Left kidney (tissue), 8 donors: Measurements from ENCODE around the gene FPGS. TPM values are rescaled to one million over a fixed set of nuclear protein-coding genes. Genes with fewer than 3 reads are reported as not detected.
"Not testable (repeated sequence)": the region's sequence is repeated elsewhere in the genome, so short reads cannot be mapped to it uniquely, and the experiment has no call there.

Source experiments
- DNase-seq: peaks from one replicate; pipeline ENCODE4 v3.0.0-alpha.2; 2013
- long read RNA-seq, 8 donors: transcript quantifications; one replicate each; lab custom pipeline, GENCODE V29; 2026
- polyA plus RNA-seq: library from polyadenylated mRNA; unstranded; fragments of 120-200 nt; gene quantifications from one replicate; pipeline ENCODE4 v1.2.1, GENCODE V29; 2013; ENCODE audit not compliant: insufficient read length

FPGS gene, protein sequence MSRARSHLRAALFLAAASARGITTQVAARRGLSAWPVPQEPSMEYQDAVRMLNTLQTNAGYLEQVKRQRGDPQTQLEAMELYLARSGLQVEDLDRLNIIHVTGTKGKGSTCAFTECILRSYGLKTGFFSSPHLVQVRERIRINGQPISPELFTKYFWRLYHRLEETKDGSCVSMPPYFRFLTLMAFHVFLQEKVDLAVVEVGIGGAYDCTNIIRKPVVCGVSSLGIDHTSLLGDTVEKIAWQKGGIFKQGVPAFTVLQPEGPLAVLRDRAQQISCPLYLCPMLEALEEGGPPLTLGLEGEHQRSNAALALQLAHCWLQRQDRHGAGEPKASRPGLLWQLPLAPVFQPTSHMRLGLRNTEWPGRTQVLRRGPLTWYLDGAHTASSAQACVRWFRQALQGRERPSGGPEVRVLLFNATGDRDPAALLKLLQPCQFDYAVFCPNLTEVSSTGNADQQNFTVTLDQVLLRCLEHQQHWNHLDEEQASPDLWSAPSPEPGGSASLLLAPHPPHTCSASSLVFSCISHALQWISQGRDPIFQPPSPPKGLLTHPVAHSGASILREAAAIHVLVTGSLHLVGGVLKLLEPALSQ
- polyA plus RNA-seq, result 44.1 TPM
- long read RNA-seq, donor 1, transcript FPGS-203 (15 exons, 2,279 nt), result major isoform, 5 of 16 reads
- long read RNA-seq, donor 1, partial matches to known transcripts, result 7 of 16 reads
- long read RNA-seq, donor 1, other reads (novel, unspliced or antisense), result 0 of 16 reads
- long read RNA-seq, donor 2, transcript FPGS-203 (15 exons, 2,279 nt), result major isoform, 12 of 21 reads
- long read RNA-seq, donor 2, partial matches to known transcripts, result 6 of 21 reads
- long read RNA-seq, donor 2, other reads (novel, unspliced or antisense), result 0 of 21 reads
- long read RNA-seq, donor 3, transcript FPGS-203 (15 exons, 2,279 nt), result major isoform, 7 of 9 reads
- long read RNA-seq, donor 3, partial matches to known transcripts, result 0 of 9 reads
- long read RNA-seq, donor 3, other reads (novel, unspliced or antisense), result 0 of 9 reads
- long read RNA-seq, donor 4, result 0 reads
- long read RNA-seq, donor 5, transcript FPGS-203 (15 exons, 2,279 nt), result major isoform, 13 of 41 reads
- long read RNA-seq, donor 5, partial matches to known transcripts, result 23 of 41 reads
- long read RNA-seq, donor 5, other reads (novel, unspliced or antisense), result 0 of 41 reads
- long read RNA-seq, donor 6, transcript FPGS-203 (15 exons, 2,279 nt), result major isoform, 15 of 34 reads
- long read RNA-seq, donor 6, partial matches to known transcripts, result 11 of 34 reads
- long read RNA-seq, donor 6, other reads (novel, unspliced or antisense), result 0 of 34 reads
- long read RNA-seq, donor 7, transcript FPGS-203 (15 exons, 2,279 nt), result major isoform, 9 of 69 reads
- long read RNA-seq, donor 7, partial matches to known transcripts, result 33 of 69 reads
- long read RNA-seq, donor 7, other reads (novel, unspliced or antisense), result 20 of 69 reads
- long read RNA-seq, donor 8, partial matches to known transcripts, result 0 of 7 reads
- long read RNA-seq, donor 8, other reads (novel, unspliced or antisense), result 0 of 7 reads

DNA sequence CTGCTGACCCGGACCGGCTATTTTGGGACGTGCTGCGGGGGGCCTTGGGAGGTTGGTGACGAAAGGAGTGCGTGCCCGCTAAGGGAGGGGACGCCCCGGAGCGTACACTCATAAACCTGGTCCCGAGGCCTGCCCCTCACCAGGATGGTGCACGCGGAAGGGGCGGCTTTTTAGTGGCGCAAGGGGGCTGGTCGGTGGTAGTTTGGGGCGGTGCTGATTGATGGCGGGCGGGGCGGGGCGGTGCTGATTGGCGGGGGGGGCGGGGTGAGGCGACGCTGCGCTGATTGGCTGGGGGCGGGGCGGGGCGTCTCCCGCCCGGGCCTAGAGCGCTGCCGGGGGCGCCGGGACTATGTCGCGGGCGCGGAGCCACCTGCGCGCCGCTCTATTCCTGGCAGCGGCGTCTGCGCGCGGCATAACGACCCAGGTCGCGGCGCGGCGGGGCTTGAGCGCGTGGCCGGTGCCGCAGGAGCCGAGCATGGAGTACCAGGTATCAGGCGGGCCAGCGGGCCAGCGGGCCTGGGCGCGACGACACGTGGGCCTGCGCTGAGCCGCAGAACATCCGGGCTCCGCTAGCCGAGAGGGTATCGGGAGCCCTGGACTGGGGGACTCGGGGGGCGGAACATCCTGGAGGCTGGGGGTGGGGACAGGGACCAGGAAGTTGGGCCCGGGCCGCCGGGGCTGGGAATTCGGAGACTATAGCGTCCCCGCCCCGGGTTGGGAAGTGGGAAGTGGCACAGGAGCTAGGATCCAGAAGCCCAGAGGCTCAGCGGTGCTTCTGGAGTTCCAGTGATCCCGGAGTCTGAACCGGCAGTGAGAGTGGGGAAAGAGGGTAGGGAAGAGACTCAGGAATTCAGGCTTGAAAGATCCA is at the start of gene FPGS:
Gene FPGS (plus strand): TSS at position 307 of the 868 bp plus-strand sequence. CDS start 43 bp downstream, at position 350.
- DNase-seq, result peak; percentile 85

DNA sequence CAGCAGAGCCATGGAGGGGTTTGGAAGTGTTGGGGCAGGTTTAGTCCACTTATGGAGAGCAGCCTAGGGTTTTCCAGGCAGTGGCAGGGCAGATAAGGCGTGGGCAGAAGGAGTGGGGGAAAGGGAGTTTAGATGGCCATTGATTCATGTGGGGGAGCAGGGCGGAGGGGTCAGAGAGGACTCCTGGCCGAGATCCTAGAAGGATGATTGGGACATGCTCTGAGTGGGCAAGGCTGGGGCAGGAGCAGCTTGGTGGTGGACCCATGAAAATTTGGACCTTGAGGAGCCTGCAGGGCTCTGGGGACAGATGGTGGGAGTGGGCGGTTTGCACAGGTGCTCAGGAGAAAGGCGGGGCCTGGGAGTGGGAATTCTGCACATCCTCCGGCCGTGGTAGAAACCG is 49.5 kb upstream of the FPGS start:
- DNase-seq, result no peak

DNA sequence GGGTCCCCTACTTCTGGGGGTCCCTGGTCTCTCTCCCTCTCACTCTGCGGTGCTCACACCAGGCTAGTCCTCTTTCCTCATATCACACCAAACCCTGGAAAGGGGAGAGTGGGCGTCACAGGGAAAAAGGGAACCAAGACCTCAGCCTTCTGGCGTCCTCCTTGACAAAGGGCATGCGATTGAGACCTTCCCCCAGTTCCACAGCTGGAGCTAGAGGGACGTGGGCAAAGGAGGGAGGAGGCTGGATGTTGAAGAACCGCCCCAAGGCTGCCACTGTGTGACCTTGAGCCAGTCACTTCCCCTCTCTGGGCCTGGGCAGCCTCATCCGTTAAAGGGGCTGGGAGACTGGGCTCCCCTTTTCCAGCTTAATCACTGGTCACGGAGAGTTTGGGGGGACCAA is 49.1 kb upstream of the FPGS start:
- DNase-seq, result no peak

DNA sequence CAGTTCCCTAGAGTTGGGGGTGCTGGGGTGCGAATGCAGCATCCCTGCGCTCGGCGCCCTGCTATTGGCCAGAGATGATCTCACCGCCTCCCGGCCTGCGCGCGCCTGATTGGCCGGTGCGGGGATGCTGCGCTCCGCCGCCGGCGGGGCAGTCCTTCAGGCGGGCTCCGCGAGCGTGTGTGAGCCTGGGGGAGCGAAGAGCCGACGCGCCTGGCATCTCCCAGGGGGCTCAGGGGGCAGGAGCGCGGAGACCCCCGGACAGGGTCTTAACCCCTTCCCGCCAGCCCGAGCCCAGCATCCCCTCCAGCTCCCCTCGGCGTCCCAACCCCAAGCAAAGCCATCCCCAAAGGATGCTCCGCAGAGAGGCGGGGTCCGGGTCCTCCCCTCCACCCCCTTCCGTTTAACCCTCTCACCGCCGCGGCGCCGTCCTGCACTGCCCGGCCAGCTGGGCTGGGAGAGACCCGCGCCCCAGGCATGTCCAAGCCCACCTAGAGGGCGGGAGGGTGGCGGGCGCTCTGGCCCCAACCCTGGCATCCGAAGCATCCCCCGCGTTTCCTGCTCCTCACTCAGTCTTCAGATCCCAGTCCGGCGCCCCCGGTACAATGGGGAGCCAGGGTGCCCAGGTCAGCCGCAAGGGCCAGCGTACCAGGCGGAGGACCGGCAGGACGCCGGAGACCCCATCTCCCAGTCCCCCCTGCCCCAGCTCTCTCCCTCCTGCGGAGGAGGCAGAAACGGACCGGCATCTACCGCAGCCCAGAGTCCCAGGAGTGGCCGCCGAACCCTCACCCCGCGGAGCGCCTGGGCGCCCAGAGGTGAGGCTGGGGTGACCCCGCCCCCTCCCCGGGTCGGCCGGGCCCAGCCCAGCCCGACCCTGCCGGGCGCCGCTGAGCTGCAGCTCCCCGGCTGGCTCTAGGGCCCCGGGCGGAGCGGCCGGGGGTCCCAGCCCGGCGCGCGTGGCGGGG is 48.3 kb upstream of the FPGS start:
- no peak for DNase-seq

DNA sequence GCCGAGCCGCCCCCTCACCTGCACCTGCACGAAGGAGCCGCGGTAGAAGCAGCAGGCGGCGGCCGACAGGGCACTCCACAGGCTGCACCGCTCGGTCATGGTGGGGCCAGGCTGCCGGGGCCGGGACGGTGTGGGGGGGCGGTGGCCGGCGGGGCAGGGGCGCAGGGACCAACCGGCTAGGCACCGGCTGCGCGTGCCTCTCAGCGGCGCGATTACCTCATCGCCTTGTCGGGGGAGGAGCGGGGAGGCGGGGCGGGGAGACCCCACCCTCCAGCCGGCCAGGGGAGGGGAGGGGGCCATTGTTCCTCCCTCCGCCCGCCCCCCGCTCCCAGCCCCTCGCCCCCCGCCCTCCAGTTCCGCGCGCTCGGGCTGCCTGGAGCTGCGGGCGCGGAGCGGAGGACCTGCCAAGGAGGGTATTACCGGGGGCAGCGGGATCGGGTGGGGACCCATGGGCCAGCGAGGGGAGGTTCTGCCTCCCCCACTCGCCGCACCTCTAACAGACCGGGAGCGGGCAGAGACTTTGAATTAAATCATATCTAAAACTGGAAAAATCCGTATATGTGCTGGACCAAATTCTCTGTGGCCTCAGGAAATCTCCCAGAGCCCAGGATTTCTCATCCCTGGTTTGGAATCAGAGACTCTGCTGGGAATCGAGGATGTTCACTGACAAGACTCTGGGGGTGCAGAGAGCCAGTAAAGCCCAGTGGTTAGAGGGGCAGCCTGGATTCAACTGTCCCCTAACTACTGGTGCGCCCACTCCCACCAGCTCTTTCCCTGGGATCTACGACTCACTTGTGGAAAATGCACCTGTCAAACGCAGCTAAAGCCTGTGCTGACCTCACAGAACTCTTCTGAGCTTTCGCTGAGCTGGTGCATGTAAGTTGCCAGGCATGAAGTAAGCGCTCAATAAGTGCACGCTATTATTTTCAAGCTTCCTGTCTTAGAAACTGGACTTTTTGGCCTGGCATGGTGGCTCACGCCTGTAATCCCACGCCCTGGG is 47.3 kb upstream of the FPGS start:
- DNase-seq, result no peak

DNA sequence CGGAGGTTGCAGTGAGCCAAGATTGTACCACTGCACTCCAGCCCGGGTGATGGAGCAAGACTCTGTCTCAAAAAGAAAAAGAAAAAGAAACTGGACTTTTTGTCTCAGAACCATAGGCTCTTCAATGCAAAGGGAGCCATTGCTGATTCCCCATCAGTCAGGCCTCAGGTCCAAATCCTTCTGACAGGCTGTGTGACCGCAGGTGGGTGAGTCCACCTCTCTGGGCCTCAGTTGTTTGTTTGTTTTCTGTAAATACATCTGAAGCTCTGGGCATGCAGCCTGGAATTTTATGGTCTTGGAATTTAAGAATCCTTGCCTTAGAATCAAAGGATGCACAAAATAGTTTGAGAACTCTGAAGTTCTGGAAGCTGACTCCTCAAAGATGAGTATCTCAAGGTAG is 46.4 kb upstream of the FPGS start:
- no peak for DNase-seq

DNA sequence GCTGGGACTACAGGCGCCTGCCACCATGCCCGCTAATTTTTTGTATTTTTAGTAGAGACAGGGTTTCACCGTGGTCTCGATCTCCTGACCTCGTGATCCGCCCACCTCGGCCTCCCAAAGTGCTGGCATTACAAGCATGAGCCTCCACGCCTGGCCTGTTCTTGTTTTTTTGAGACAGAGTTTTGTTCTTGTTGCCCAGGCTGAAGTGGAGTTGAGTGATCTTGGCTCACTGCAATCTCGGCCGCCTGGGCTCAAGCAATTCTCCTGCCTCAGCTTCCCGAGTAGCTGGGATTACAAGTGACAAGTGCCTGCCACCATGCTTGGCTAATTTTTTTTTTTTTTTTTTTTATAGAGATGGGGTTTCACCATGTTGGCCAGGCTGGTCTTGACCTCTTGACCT is 45.9 kb upstream of the FPGS start:
- not testable (repeated sequence) for DNase-seq

DNA sequence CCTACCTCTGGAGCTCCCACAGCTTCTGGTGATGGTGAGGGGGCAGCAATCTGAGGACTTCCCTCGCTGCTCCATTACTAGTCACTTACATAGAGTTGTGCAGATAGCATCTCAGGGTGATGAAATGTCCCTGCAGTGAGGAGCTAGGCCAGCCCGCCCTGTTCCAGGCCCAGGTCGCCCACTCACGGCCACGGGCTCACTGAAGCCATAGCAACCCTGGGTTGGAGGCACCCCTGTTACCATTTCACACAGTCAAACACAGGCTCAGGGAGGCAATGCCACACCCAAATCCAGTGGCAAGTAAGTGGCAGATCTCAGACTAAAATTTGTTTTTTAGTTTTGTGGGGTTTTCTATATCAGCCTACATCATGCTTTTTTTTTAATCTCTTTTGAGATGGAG is 43.8 kb upstream of the FPGS start:
- DNase-seq, result no peak

DNA sequence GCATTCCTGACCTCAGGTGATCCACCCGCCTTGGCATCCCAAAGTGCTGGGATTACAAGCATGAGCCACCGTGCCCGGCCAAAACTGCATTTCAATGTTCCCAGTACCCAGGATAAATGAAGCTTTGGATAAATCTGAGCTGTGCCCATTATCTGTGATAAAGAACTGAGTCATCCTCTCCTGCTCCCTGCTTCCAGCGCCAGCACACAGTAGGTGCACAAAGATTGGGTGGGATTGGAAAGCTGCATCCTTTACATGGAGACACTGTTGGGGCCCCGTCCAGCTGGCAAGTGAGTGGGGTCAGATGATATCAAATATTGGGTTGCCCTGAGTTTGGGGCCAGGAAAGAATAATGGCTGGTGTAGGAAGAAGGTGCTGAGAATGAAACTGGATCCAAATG is 41.6 kb upstream of the FPGS start:
- no peak for DNase-seq

DNA sequence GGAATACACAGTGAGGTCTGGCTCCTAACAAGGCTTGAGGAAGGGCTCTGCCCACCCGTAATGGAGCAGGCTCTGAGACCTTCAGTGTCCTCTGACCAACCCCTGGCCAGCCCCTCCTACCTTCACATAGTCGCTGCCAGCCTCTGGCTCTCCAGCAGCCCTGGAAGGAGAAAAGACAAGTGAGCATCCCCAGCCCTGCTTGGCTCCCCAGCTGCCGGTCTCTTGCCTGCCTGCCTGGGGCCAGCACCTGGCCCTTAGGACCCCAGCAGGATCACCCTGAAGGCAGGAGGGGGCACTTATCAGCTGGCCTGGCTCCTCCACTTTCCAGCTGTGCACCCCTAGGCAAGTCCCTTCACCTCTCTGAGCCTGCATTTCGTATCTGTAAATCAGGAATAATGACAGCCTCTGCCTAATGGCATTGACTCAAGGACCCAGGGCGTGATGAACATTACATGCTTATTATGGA is 41.2 kb upstream of the FPGS start:
- no peak for DNase-seq

DNA sequence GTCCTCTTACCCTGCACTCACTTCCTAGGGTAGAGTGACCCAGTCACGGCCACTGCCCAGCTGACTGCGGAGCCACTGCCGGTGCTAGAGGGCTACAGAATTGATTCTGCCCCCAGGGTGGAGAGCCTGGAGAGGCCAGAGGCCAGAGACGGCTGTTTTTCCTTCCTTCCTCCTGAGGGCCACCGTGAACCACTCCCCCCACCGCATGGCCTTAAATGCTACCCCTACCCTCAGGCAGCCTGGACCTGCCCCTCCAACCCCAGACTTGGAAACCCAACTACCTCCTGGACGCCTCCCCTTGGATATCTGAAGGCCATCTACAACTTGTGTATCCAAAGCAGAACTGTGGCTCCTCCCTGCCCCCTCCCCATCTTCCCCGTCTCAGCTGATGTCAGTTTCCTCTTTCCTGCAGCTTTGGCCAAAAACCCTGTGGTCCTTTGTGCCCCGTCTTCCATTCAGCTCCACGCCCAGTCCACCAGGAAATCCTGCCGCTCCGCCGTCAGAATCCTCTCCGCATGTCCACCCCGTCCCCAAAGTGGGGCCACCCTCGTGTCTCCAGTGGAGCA is 40.5 kb upstream of the FPGS start:
- DNase-seq, result no peak

DNA sequence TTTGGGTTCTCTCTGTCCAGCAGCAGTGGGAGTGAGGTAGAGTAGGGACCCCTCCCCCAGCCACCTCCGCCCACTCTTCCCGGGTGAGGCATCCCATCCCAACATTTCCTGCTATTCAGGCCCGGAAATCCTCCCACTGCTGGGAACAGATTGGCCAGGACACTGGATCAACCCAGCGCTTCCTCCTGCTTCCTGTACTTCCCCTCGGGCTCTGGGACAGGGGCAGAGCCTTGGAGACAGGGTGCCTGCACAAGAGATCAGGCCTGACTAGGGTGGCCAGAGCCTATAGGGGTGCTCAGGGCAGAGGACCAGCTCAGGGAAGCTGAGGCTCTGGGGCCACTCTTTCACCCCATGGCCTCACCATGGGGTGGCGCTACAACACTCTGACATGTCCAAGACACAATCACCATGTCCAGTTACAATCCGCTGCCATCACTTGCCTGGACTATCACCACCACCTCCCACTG is 38.7 kb upstream of the FPGS start:
- DNase-seq, result no peak

DNA sequence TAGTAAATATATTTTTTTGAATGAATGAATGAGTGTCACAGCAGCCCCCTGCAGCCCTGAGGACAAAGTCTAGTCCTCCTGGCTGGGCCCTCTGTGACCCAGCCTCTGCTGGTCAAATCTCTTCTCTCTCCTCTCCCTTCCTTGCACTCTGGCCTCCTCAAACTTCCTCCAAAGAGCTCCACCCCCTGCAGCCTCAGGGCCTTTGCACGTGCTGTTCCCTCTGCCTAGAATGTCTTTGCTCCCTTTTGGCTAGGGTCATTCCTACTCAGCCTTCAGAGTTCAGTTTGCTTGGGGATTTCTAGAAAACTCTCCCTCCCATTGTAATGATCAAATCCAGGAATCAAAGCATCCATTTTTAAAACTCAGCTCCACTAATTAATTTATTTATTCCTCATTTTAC is 37.3 kb upstream of the FPGS start:
- DNase-seq, result no peak

DNA sequence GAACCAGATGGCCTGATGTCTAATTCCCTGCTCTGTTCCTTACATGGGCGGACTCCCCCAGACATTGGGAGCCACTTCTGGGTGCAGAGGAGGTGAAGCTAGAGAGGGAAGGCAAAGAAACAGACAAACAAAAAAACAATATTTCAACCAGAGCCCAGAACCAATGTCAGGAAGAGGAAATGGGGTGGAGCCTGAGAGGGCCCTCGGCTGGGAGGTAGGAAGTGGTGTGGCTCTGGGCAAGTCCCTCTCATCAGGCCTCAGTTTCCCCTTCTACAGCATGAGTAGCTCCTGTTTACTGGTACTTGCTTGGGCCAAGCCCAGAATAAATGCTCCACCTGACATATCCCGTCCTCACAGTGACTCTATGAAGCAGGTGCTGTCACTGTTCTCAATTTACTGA is 35.3 kb upstream of the FPGS start:
- DNase-seq, result no peak

DNA sequence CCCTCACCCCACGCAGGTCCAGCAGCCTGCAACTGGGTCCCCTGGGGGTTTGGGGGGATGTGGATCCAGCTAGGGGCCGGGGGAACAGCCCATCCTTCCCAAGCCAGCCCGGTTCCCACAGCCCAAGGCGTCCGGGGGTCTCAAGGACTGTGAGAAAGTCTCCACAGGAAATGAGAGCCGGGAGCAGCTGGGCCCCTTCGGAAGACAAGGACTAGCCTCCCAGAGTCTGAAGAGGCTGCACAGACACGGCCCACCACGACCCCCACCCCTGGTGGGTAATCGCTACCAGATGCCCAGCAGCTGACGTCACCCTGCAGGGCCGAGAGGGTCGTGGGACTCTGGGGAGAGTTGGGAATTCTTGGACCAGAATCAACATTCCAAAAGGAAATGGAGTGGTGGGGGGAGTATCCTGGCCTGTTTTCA is 34.8 kb upstream of the FPGS start:
- peak; percentile 71 for DNase-seq

DNA sequence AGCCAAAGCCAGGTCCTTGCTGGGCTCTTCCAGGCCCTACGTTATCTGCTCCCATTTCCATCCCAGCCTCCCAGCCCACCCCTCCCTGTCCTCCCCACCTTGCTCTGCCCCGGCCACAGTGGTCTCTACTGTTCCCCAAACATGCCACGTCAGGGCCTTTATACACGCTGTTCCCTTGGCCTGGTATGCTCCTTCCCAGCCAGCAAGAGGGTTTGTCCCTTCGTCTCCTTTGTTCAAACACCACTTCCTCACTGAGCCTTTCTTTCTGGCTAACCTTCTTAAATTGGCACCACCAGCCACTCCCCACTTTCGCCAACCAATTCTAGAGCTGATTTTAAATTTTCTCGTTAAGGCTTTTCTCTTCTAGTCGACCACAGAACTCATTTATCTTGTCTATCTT is 34.0 kb upstream of the FPGS start:
- no peak for DNase-seq

DNA sequence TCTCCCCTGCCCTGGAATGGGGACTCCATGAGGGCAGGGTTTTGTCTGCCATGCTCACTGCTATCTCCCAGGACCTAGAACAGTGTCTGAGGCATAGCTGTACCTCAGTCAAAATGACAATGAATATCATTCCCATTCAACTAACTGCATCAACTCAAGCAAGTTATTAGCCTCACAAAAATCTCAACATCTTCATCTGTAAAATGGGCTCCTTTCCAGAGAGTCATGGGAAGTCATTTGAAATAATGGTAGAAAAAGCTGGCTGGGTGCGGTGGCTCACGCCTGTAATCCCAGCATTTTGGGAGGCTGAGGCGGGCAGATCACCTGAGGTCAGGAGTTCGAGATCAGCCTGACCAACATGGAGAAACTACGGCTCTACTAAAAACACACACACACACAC is 33.6 kb upstream of the FPGS start:
- DNase-seq, result no peak
